HG03159 (cell line): ENCODE results near the gene NKAPL.
A peak's percentile ranks its signal among the peaks of the same experiment; 100 is the strongest.

Source experiments
- ATAC-seq: cut with Tn5 transposase; IDR thresholded peaks from one replicate; pipeline ENCODE4 v1.9.1; 2021; ENCODE audit warnings: mild to moderate bottlenecking, moderate library complexity; ENCODE audit not compliant: unreplicated experiment

NKAPL gene

GRCh38 chr6:28245206-28245941 is 13.7 kb upstream of the NKAPL start:
- ATAC-seq = no peak

- ATAC-seq = no peak
Measured at GRCh38 chr6:28248916-28249315, 10.2 kb upstream of the NKAPL start.

- no peak for ATAC-seq
Measured at GRCh38 chr6:28250747-28251146, 8.3 kb upstream of the NKAPL start.

GRCh38 chr6:28251661-28252008 is 7.5 kb upstream of the NKAPL start:
- ATAC-seq = peak; percentile 50

- ATAC-seq = peak; percentile 81
Measured at GRCh38 chr6:28252009-28252975, 6.8 kb upstream of the NKAPL start, which contains the start of gene ZKSCAN4. Gene ZKSCAN4 (minus strand): TSS chr6:28252269. CDS start chr6:28251980, 289 bp downstream.

- no peak for ATAC-seq
Measured at GRCh38 chr6:28254121-28254519, 5.0 kb upstream of the NKAPL start.

- no peak for ATAC-seq
Measured at GRCh38 chr6:28257042-28257441, 2.1 kb upstream of the NKAPL start.

- no peak for ATAC-seq
Measured at GRCh38 chr6:28263922-28264321, 4.8 kb downstream of the NKAPL start.

- ATAC-seq = no peak
Measured at GRCh38 chr6:28264834-28265401, 5.8 kb downstream of the NKAPL start.

- no peak for ATAC-seq
Measured at GRCh38 chr6:28266563-28266961, 7.5 kb downstream of the NKAPL start.

GRCh38 chr6:28266962-28267694 is 8.0 kb downstream of the NKAPL start, which contains the start of gene ZSCAN26:
Gene ZSCAN26 (plus strand): TSS chr6:28267143. CDS start chr6:28271920, 4,777 bp downstream.
- ATAC-seq = peak; percentile 92

GRCh38 chr6:28267695-28268059 is 8.6 kb downstream of the NKAPL start:
- no peak for ATAC-seq

- no peak for ATAC-seq
Measured at GRCh38 chr6:28269492-28269891, 10.4 kb downstream of the NKAPL start.

GRCh38 chr6:28274888-28275287 is 15.8 kb downstream of the NKAPL start:
- no peak for ATAC-seq

- no peak for ATAC-seq
Measured at GRCh38 chr6:28277746-28278145, 18.6 kb downstream of the NKAPL start.

GRCh38 chr6:28280595-28281287 is 21.6 kb downstream of the NKAPL start:
- no peak for ATAC-seq

GRCh38 chr6:28281288-28282064 is 22.4 kb downstream of the NKAPL start, which contains the start of gene PGBD1:
Gene PGBD1 (plus strand): TSS chr6:28281572. CDS start chr6:28283814, 2,242 bp downstream.
- ATAC-seq = peak; percentile 70

- no peak for ATAC-seq
Measured at GRCh38 chr6:28282926-28283325, 23.8 kb downstream of the NKAPL start.

GRCh38 chr6:28291573-28291972 is 32.5 kb downstream of the NKAPL start:
- no peak for ATAC-seq
